ENCODE data around the gene CAPN7.

- TF ChIP-seq CTCF (IDR thresholded peaks at IDR 0.05): no peak
- TF ChIP-seq EZH2 (IDR thresholded peaks at IDR 0.05): no peak
- TF ChIP-seq EZH2phosphoT487 (IDR thresholded peaks at IDR 0.05): no peak
These were observed 47.1 kb downstream of the CAPN7 start for GRCh38 chr3:15253023-15253697.
